Glutamatergic neuron (in vitro differentiated cells): ENCODE measurements around the gene PJA2. TPM values are rescaled to one million over a fixed set of nuclear protein-coding genes. Genes with fewer than 3 reads are reported as not detected.

Source experiments
- DNase-seq: peaks from one replicate; pipeline ENCODE4 v3.0.0; 2022
- H3K27ac Mint-ChIP-seq: one replicate; pipeline ENCODE4 v1.8.0; 2020; ENCODE audit warnings: mild to moderate bottlenecking, mixed read lengths, inconsistent platforms; ENCODE audit not compliant: unreplicated experiment
- H3K27me3 Mint-ChIP-seq: one replicate; pipeline ENCODE4 v1.8.0; 2020; ENCODE audit warnings: mild to moderate bottlenecking, moderate library complexity, mixed read lengths, inconsistent platforms; ENCODE audit not compliant: unreplicated experiment
- H3K36me3 Mint-ChIP-seq: one replicate; pipeline ENCODE4 v1.8.0; 2020; ENCODE audit warnings: mild to moderate bottlenecking, mixed read lengths, inconsistent platforms; ENCODE audit not compliant: unreplicated experiment
- H3K4me1 Mint-ChIP-seq: one replicate; pipeline ENCODE4 v1.8.0; 2020; ENCODE audit warnings: mild to moderate bottlenecking, low read depth, mixed read lengths, inconsistent platforms; ENCODE audit not compliant: unreplicated experiment
- H3K4me3 Mint-ChIP-seq: one replicate; pipeline ENCODE4 v1.8.0; 2020; ENCODE audit warnings: mild to moderate bottlenecking, mixed read lengths, inconsistent platforms; ENCODE audit not compliant: unreplicated experiment
- H3K9me3 Mint-ChIP-seq: one replicate; pipeline ENCODE4 v1.8.0; 2020; ENCODE audit warnings: mild to moderate bottlenecking, moderate library complexity, mixed read lengths, inconsistent platforms; ENCODE audit not compliant: unreplicated experiment
- total RNA-seq: library from RNA; stranded (reverse); fragmentation: NEBNext Ultra II Directional; extraction: Animal tissue kit (Norgen Biotek cat#: 25700); gene quantifications from one replicate; pipeline ENCODE4 v1.2.1, GENCODE V29; 2021; ENCODE audit not compliant: unreplicated experiment
- TF ChIP-seq, protein P1 (sequence below): fragments of 200-600 bp; sonication (generic); IDR thresholded peaks from one replicate; pipeline ENCODE4 v1.5.0; 2021; ENCODE audit not compliant: partially characterized antibody, unreplicated experiment

Gene PJA2
- total RNA-seq, 1 donor from 2014 or later = 156 TPM

- no peak overlapping the region for H3K27ac Mint-ChIP-seq
- peaks cover 15% of the 10 kb centered on the region for H3K27me3 Mint-ChIP-seq
- H3K4me1 Mint-ChIP-seq = peaks cover 7% of the 10 kb centered on the region
- TF ChIP-seq, protein P1, sequence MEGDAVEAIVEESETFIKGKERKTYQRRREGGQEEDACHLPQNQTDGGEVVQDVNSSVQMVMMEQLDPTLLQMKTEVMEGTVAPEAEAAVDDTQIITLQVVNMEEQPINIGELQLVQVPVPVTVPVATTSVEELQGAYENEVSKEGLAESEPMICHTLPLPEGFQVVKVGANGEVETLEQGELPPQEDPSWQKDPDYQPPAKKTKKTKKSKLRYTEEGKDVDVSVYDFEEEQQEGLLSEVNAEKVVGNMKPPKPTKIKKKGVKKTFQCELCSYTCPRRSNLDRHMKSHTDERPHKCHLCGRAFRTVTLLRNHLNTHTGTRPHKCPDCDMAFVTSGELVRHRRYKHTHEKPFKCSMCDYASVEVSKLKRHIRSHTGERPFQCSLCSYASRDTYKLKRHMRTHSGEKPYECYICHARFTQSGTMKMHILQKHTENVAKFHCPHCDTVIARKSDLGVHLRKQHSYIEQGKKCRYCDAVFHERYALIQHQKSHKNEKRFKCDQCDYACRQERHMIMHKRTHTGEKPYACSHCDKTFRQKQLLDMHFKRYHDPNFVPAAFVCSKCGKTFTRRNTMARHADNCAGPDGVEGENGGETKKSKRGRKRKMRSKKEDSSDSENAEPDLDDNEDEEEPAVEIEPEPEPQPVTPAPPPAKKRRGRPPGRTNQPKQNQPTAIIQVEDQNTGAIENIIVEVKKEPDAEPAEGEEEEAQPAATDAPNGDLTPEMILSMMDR = no peak
- DNase-seq = no peak
- no peak overlapping the region for H3K4me3 Mint-ChIP-seq
- no peaks in the 10 kb centered on the region for H3K36me3 Mint-ChIP-seq
- peaks cover 23% of the 10 kb centered on the region for H3K9me3 Mint-ChIP-seq
Measured at GRCh38 chr5:109413458-109413857, 3.7 kb upstream of the PJA2 start.

DNA sequence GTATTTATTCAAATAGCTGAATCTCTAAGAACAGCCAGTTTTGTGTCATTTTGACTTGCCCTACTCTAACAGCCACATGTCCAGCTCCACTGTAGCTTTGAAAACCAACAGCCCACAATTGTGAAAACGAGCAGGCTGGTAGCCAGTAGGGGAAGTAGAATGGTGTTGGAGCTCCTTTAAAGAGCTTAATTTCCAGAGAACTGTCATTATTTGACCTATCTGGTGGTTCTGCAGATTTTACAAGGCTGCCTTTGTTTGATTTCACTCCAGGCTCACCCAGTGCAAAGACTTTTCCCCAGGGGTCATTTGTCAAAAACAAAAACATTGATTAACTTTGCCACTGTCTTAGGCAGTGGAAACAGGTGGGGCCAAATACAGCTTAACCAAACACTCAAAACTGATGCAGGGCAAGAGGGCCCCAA lies 3.2 kb upstream of the PJA2 start:
- H3K27ac Mint-ChIP-seq = no peak overlapping the region
- DNase-seq = no peak
- no peak overlapping the region for H3K4me3 Mint-ChIP-seq

DNA sequence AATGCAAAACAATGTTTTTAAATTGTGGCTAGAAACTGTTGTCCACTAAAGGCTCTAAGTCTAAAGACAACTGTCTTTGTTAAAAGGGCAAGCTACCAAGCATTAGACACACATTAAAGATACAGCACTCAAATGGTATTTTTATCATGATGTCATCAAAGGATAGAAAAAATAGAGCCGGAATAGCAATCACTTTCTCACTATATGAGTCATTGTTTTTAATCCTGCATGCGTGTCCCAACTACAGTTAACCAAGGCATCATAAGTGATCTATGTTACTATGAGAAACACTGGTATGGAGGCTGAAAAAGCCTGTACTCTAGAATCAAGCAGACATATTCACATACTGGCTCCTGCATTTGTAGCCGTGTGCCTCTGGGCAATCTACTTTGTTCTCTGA lies 1.9 kb upstream of the PJA2 start:
- no peak for DNase-seq
- Mint-ChIP-seq H3K4me1 (peaks cover 14% of the 10 kb centered on the region), H3K9me3 (peaks cover 26% of the 10 kb centered on the region), H3K27ac (peak overlapping the region; percentile 64), H3K36me3 (no peaks in the 10 kb centered on the region), H3K27me3 (peaks cover 15% of the 10 kb centered on the region), H3K4me3 (peak overlapping the region; percentile 25)
- TF ChIP-seq, protein P1 = no peak

More for the DNA sequence above, 3.2 kb upstream of the PJA2 start:
- Mint-ChIP-seq H3K4me1 (peaks cover 7% of the 10 kb centered on the region), H3K27me3 (peaks cover 15% of the 10 kb centered on the region), H3K36me3 (no peaks in the 10 kb centered on the region), H3K9me3 (peaks cover 26% of the 10 kb centered on the region)
- TF ChIP-seq, protein P1 = no peak

DNA sequence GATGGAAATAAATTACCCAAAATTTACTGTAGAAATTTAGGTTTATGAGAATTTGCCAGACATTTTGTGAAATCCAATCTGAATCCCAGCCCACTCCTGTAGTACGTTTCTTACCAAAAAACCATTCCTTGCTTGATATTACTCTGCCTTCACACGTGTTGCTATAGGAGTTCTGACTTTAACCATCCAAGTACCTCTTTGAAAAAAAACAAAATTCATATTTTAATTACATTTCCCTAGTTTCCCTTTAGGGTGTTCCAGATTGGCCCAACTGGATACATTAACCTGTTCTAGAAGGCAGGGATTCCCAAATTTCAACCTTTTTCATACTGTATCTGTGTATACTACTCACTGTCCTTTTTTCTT lies 1.4 kb upstream of the PJA2 start:
- Mint-ChIP-seq H3K4me3 (peak overlapping the region; percentile 95), H3K27me3 (peaks cover 15% of the 10 kb centered on the region), H3K9me3 (peaks cover 26% of the 10 kb centered on the region), H3K36me3 (no peaks in the 10 kb centered on the region), H3K4me1 (peaks cover 14% of the 10 kb centered on the region), H3K27ac (peak overlapping the region; percentile 99)
- DNase-seq = no peak
- TF ChIP-seq, protein P1 = no peak

DNA sequence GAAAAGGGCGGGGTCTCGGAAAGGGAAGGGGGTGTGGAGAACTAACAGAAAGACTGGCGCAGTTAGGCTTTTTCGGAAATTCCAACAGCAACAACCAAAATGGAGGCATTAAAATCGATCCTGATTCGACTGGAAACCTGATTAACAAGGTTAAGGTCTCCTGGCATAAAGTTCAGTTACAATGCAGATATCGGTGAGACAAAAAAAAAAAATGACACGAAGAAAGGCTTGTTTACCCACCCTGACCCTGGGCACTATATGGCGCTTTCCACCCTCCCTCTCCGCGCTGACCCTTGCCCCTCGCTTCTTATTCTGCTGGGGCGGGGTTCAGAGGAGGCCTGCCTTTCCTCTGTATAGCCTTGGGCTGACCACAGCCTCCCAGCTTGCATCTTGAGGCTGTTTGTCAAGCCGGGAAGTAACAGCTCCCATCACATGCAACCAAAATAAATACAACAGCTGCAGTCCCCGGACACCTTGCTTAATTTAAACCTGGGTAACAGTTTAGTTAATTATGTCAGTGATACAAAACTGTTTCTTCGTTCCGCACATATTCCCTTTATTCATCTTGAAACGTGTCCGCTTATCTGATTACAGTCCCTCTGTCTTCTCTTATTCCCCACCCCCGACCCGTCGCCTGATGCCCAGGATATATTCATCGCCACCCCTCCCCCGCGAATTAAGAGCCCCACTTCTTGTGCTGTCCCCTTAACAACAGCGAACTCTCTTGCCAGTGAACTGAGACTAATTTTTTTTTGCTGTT lies 795 bp upstream of the PJA2 start:
- Mint-ChIP-seq H3K4me3 (peak overlapping the region; percentile 95), H3K27me3 (peaks cover 15% of the 10 kb centered on the region), H3K27ac (peak overlapping the region; percentile 99), H3K4me1 (peaks cover 15% of the 10 kb centered on the region), H3K9me3 (peaks cover 26% of the 10 kb centered on the region), H3K36me3 (no peaks in the 10 kb centered on the region)
- DNase-seq = peak; percentile 71
- TF ChIP-seq, protein P1 = peak; percentile 5
